Hepatocyte (in vitro differentiated cells): ENCODE data around the gene SOCS3. TPM values are rescaled to one million over a fixed set of nuclear protein-coding genes. Genes with fewer than 3 reads are reported as not detected.
A peak's percentile ranks its signal among the peaks of the same experiment; 100 is the strongest.

Experiments
- DNase-seq: peaks from one replicate; pipeline ENCODE4 v3.0.0-alpha.2; 2016; ENCODE audit warnings: low spot score
- H2AFZ ChIP-seq: fragments of 200-600 bp; sonication (generic); 2 replicates; pipeline ENCODE4 v1.6.0; 2016; ENCODE audit warnings: antibody characterized with exemption, mild to moderate bottlenecking
- H3K27ac ChIP-seq: fragments of 200-600 bp; sonication (generic); 2 replicates; pipeline ENCODE4 v1.5.1; 2016; ENCODE audit warnings: mild to moderate bottlenecking
- H3K27me3 ChIP-seq: fragments of 200-600 bp; sonication (generic); 2 replicates; pipeline ENCODE4 v1.6.1; 2016
- H3K36me3 ChIP-seq: fragments of 200-600 bp; sonication (generic); replicated peaks from 2 replicates; pipeline ENCODE4 v1.5.1; 2016; ENCODE audit warnings: low read depth; ENCODE audit not compliant: insufficient read depth
- H3K4me1 ChIP-seq: fragments of 200-600 bp; sonication (generic); 2 replicates; pipeline ENCODE4 v1.5.1; 2016; ENCODE audit warnings: mild to moderate bottlenecking, moderate library complexity; ENCODE audit not compliant: insufficient read depth
- H3K4me2 ChIP-seq: fragments of 200-600 bp; sonication (generic); 2 replicates; pipeline ENCODE4 v1.6.0; 2016
- H3K4me3 ChIP-seq: fragments of 200-600 bp; sonication (generic); 2 replicates; pipeline ENCODE4 v1.5.1; 2016; ENCODE audit warnings: mild to moderate bottlenecking
- H3K79me2 ChIP-seq: fragments of 200-600 bp; sonication (generic); 2 replicates; pipeline ENCODE4 v1.6.0; 2017; ENCODE audit warnings: mild to moderate bottlenecking
- H3K9me2 ChIP-seq: fragments of 200-600 bp; sonication (generic); replicated peaks from 2 replicates; pipeline ENCODE4 v1.6.0; 2017; ENCODE audit warnings: mild to moderate bottlenecking; ENCODE audit not compliant: insufficient read depth
- H3K9me3 ChIP-seq: fragments of 200-600 bp; sonication (generic); 2 replicates; pipeline ENCODE4 v1.5.1; 2016; ENCODE audit warnings: low read depth, mild to moderate bottlenecking
- H4K20me1 ChIP-seq: fragments of 200-600 bp; sonication (generic); 2 replicates; pipeline ENCODE4 v1.6.0; 2016; ENCODE audit warnings: mild to moderate bottlenecking; ENCODE audit not compliant: insufficient read depth, poor library complexity, severe bottlenecking
- CTCF ChIP-seq: fragments of 200-600 bp; sonication (generic); IDR thresholded peaks from 2 replicates; pipeline ENCODE4 v1.5.1; 2016; ENCODE audit warnings: antibody characterized with exemption, mild to moderate bottlenecking; ENCODE audit not compliant: poor library complexity
- EZH2 ChIP-seq: fragments of 200-600 bp; sonication (generic); IDR thresholded peaks from 2 replicates; pipeline ENCODE4 v1.6.1; 2016; ENCODE audit warnings: antibody characterized with exemption, mild to moderate bottlenecking, borderline replicate concordance
- EZH2phosphoT487 ChIP-seq: fragments of 200-600 bp; sonication (generic); IDR thresholded peaks from one replicate; pipeline ENCODE4 v1.6.1; 2018; ENCODE audit warnings: antibody characterized with exemption, mild to moderate bottlenecking, low read depth, moderate library complexity; ENCODE audit not compliant: unreplicated experiment, severe bottlenecking
- WGBS: methylation state at CpG from one replicate; pipeline ENCODE4 v1.1.6; 2016; ENCODE audit warnings: low lambda C conversion rate; ENCODE audit errors: missing lambda C conversion rate; 5-methylcytosine and 5-hydroxymethylcytosine counted together
- polyA plus RNA-seq: library from polyadenylated mRNA; unstranded; fragments of >200 nt; fragmentation: Nextera tagmentation; extraction: Ambion mirVana; gene quantifications from 2 replicates; pipeline ENCODE4 v1.2.1, GENCODE V29; 2016
- total RNA-seq: library from RNA; depleted of rRNA; stranded (reverse); fragments of >200 nt; gene quantifications from 2 replicates; pipeline ENCODE4 v1.2.3, GENCODE V29; 2014

Gene SOCS3
- total and polyA plus RNA-seq, 2 experiments from 2014 or later, result 172 to 181 TPM

GRCh38 chr17:78400581-78401240, 40.8 kb upstream of the SOCS3 start:
- Histone ChIP-seq H3K79me2 (peaks cover 50% of the 10 kb centered on the region), H3K9me3 (no peaks in the 10 kb centered on the region), H3K4me3 (no peak overlapping the region), H3K9me2 (no peaks in the 10 kb centered on the region), H3K4me2 (no peak overlapping the region), H3K36me3 (no peaks in the 10 kb centered on the region), H3K27me3 (no peaks in the 10 kb centered on the region), H3K27ac (no peak overlapping the region), H4K20me1 (no peaks in the 10 kb centered on the region), H2AFZ (no peak overlapping the region), H3K4me1 (no peaks in the 10 kb centered on the region)
- no peak for DNase-seq
- TF ChIP-seq EZH2phosphoT487 (no peak), EZH2 (no peak), CTCF (no peak)
- 92% methylated on average over 17 of the region's 17 CpGs for WGBS

- H4K20me1 ChIP-seq, result no peaks in the 10 kb centered on the region
- peaks cover 50% of the 10 kb centered on the region for H3K79me2 ChIP-seq
- TF ChIP-seq CTCF, result no peak
- no peak for TF ChIP-seq EZH2phosphoT487
- no peak for TF ChIP-seq EZH2
- H3K9me2 ChIP-seq, result no peaks in the 10 kb centered on the region
- H3K27ac ChIP-seq, result peak overlapping the region; percentile 14
- H3K4me3 ChIP-seq, result no peak overlapping the region
- no peaks in the 10 kb centered on the region for H3K4me1 ChIP-seq
- H2AFZ ChIP-seq, result no peak overlapping the region
- DNase-seq, result no peak
- H3K4me2 ChIP-seq, result no peak overlapping the region
- H3K36me3 ChIP-seq, result no peaks in the 10 kb centered on the region
- no peaks in the 10 kb centered on the region for H3K9me3 ChIP-seq
- H3K27me3 ChIP-seq, result no peaks in the 10 kb centered on the region
- WGBS, result 63% methylated on average over 6 of the region's 6 CpGs
Measured at GRCh38 chr17:78399693-78400144, 39.8 kb upstream of the SOCS3 start.

GRCh38 chr17:78399028-78399692, 39.3 kb upstream of the SOCS3 start:
- H3K36me3 ChIP-seq, result no peaks in the 10 kb centered on the region
- DNase-seq, result no peak
- H3K27ac ChIP-seq, result peak overlapping the region; percentile 14

More at GRCh38 chr17:78399028-78399692, 39.3 kb upstream of the SOCS3 start:
- Histone ChIP-seq H4K20me1 (no peaks in the 10 kb centered on the region), H3K79me2 (peaks cover 50% of the 10 kb centered on the region), H3K9me2 (no peaks in the 10 kb centered on the region), H3K4me3 (no peak overlapping the region), H3K27me3 (no peaks in the 10 kb centered on the region), H3K4me2 (no peak overlapping the region), H3K4me1 (no peaks in the 10 kb centered on the region), H3K9me3 (no peaks in the 10 kb centered on the region), H2AFZ (no peak overlapping the region)
- 84% methylated on average over 28 of the region's 28 CpGs for WGBS
- TF ChIP-seq EZH2 (no peak), EZH2phosphoT487 (no peak), CTCF (no peak)
